OCI-LY1 (cell line): ENCODE measurements around the gene YWHAH.

Experiments used
- H2AFZ ChIP-seq: fragments of 200-600 bp; sonication (generic), shearing (Covaris generic); 2 replicates; pipeline ENCODE4 v1.6.0; 2014; ENCODE audit warnings: antibody characterized with exemption, mild to moderate bottlenecking, low read length
- H3F3A ChIP-seq: fragments of 200-600 bp; sonication (generic), shearing (Covaris generic); 2 replicates; pipeline ENCODE4 v1.6.0; 2014; ENCODE audit warnings: mild to moderate bottlenecking, antibody characterized with exemption, low read length, moderate library complexity; ENCODE audit not compliant: insufficient read depth
- H3K27ac ChIP-seq: fragments of 200-600 bp; sonication (generic); 2 replicates; pipeline ENCODE4 v1.5.1; 2014; ENCODE audit warnings: low read length, mixed run types, mild to moderate bottlenecking, low read depth; ENCODE audit not compliant: poor library complexity, severe bottlenecking
- H3K27me3 ChIP-seq: fragments of 200-600 bp; sonication (generic); 2 replicates; pipeline ENCODE4 v1.6.0; 2014; ENCODE audit warnings: antibody characterized with exemption, mild to moderate bottlenecking, low read length, moderate library complexity; ENCODE audit not compliant: insufficient read depth
- H3K36me3 ChIP-seq: fragments of 200-600 bp; sonication (generic); 2 replicates; pipeline ENCODE4 v1.6.1; 2014; ENCODE audit warnings: mild to moderate bottlenecking, antibody characterized with exemption, low read length, moderate library complexity, mixed read lengths; ENCODE audit not compliant: insufficient read depth
- H3K4me1 ChIP-seq: fragments of 200-600 bp; sonication (generic); 2 replicates; pipeline ENCODE4 v1.5.1; 2014; ENCODE audit warnings: mild to moderate bottlenecking, low read length, moderate library complexity; ENCODE audit not compliant: insufficient read depth, severe bottlenecking
- H3K4me2 ChIP-seq: fragments of 200-600 bp; sonication (generic), shearing (Covaris generic); 2 replicates; pipeline ENCODE4 v1.6.1; 2014; ENCODE audit warnings: low read length
- H3K4me3 ChIP-seq: fragments of 200-600 bp; sonication (generic); 2 replicates; pipeline ENCODE4 v1.5.1; 2014; ENCODE audit warnings: low read length, low read depth, mild to moderate bottlenecking, mixed read lengths; ENCODE audit not compliant: poor library complexity, severe bottlenecking
- H3K79me2 ChIP-seq: fragments of 200-600 bp; shearing (Covaris generic); 2 replicates; pipeline ENCODE4 v1.6.1; 2016; ENCODE audit warnings: mixed run types, low read length, mixed read lengths; ENCODE audit not compliant: insufficient read depth
- H3K9ac ChIP-seq: fragments of 200-600 bp; sonication (generic), shearing (Covaris generic); 2 replicates; pipeline ENCODE4 v1.6.1; 2014; ENCODE audit warnings: mild to moderate bottlenecking, low read length, mixed read lengths
- H3K9me2 ChIP-seq: fragments of 200-600 bp; sonication (generic), shearing (Covaris generic); 2 replicates; pipeline ENCODE4 v1.6.1; 2014; ENCODE audit warnings: low read depth, mild to moderate bottlenecking, low read length, mixed read lengths
- H3K9me3 ChIP-seq: fragments of 200-600 bp; shearing (Covaris generic); 2 replicates; pipeline ENCODE4 v1.6.1; 2014; ENCODE audit warnings: low read length, mixed read lengths
- H4K20me1 ChIP-seq: fragments of 200-600 bp; sonication (generic), shearing (Covaris generic); 2 replicates; pipeline ENCODE4 v1.6.0; 2016; ENCODE audit warnings: mild to moderate bottlenecking, low read length; ENCODE audit not compliant: insufficient read depth
- CTCF ChIP-seq: fragments of 200-600 bp; sonication (generic), shearing (Covaris generic); IDR thresholded peaks from 2 replicates; pipeline ENCODE4 v1.5.1; 2017; ENCODE audit warnings: mild to moderate bottlenecking, antibody characterized with exemption, low read length, moderate library complexity, mixed read lengths
- EZH2 ChIP-seq: fragments of 200-600 bp; sonication (generic), shearing (Covaris generic); IDR thresholded peaks from 2 replicates; pipeline ENCODE4 v1.8.0; 2017; ENCODE audit warnings: borderline replicate concordance, mixed run types, mild to moderate bottlenecking, antibody characterized with exemption, low read length, moderate library complexity, mixed read lengths

Gene YWHAH

GRCh38 chr22:31957970-31958594 lies 13.7 kb downstream of the YWHAH start:
- Histone ChIP-seq H3K36me3 (peaks cover 41% of the 10 kb centered on the region), H3K9me2 (no peaks in the 10 kb centered on the region), H3K4me1 (no peaks in the 10 kb centered on the region), H2AFZ (no peak overlapping the region), H3K4me2 (no peak overlapping the region), H3K27ac (no peak overlapping the region), H4K20me1 (no peaks in the 10 kb centered on the region), H3K79me2 (peaks cover 13% of the 10 kb centered on the region), H3F3A (no peaks in the 10 kb centered on the region), H3K9me3 (no peaks in the 10 kb centered on the region), H3K9ac (no peak overlapping the region), H3K4me3 (no peak overlapping the region), H3K27me3 (no peaks in the 10 kb centered on the region)
- no peak for TF ChIP-seq CTCF
- no peak for TF ChIP-seq EZH2

- H3K27ac ChIP-seq, result no peak overlapping the region
- no peak overlapping the region for H3K4me2 ChIP-seq
- H3K9me3 ChIP-seq, result no peaks in the 10 kb centered on the region
- H4K20me1 ChIP-seq, result no peaks in the 10 kb centered on the region
- H2AFZ ChIP-seq, result no peak overlapping the region
- H3F3A ChIP-seq, result no peaks in the 10 kb centered on the region
- no peak overlapping the region for H3K9ac ChIP-seq
- TF ChIP-seq EZH2, result no peak
- TF ChIP-seq CTCF, result no peak
- peaks cover 41% of the 10 kb centered on the region for H3K36me3 ChIP-seq
- H3K4me3 ChIP-seq, result no peak overlapping the region
- H3K4me1 ChIP-seq, result no peaks in the 10 kb centered on the region
- H3K9me2 ChIP-seq, result no peaks in the 10 kb centered on the region
- no peaks in the 10 kb centered on the region for H3K27me3 ChIP-seq
- H3K79me2 ChIP-seq, result peaks cover 7% of the 10 kb centered on the region; the same call in 1 of the 2 replicates
Measured at GRCh38 chr22:31958625-31959239, 14.4 kb downstream of the YWHAH start.

- TF ChIP-seq EZH2 (no peak), CTCF (no peak)
- no peaks in the 10 kb centered on the region for H3K4me1 ChIP-seq
- no peaks in the 10 kb centered on the region for H3K9me2 ChIP-seq
- H3K36me3 ChIP-seq, result peaks cover 27% of the 10 kb centered on the region
- no peak overlapping the region for H3K27ac ChIP-seq
- no peaks in the 10 kb centered on the region for H4K20me1 ChIP-seq
- no peak overlapping the region for H3K4me2 ChIP-seq
- H3K9me3 ChIP-seq, result no peaks in the 10 kb centered on the region
- no peaks in the 10 kb centered on the region for H3K79me2 ChIP-seq
- no peaks in the 10 kb centered on the region for H3K27me3 ChIP-seq
- no peaks in the 10 kb centered on the region for H3F3A ChIP-seq
- no peak overlapping the region for H3K4me3 ChIP-seq
- no peak overlapping the region for H2AFZ ChIP-seq
- H3K9ac ChIP-seq, result no peak overlapping the region
Measured at GRCh38 chr22:31960767-31961166, 16.4 kb downstream of the YWHAH start.
